CD4-positive, CD25-positive, alpha-beta regulatory T cell (primary cell): Measurements from ENCODE around the gene PFDN4. TPM values are rescaled to one million over a fixed set of nuclear protein-coding genes. Genes with fewer than 3 reads are reported as not detected.

Experiments used
- ATAC-seq, 2 donors: fragments of 150-1000 bp; cut with Tn5 transposase; one replicate each; pipeline ENCODE4 v1.10.0; 2021; ENCODE audit warnings: low read depth in 2 of 2, moderate number of reproducible peaks in 2 of 2, moderate library complexity in 1 of 2
- DNase-seq, 3 donors: peaks; one replicate each; pipeline versions ENCODE4 v3.0.0 to v3.0.0-alpha.2; 2012 to 2022; ENCODE audit warnings: mixed read lengths in 1 of 3
- H3K27ac ChIP-seq: one replicate; pipeline ENCODE4 v1.7.0; 2013; ENCODE audit warnings: mild to moderate bottlenecking, low read length; ENCODE audit not compliant: insufficient read depth, poor library complexity, severe bottlenecking
- H3K27me3 ChIP-seq: one replicate; pipeline ENCODE4 v1.7.0; 2013; ENCODE audit warnings: low read length; ENCODE audit not compliant: control insufficient read depth, insufficient read depth
- H3K36me3 ChIP-seq: one replicate; pipeline ENCODE4 v1.7.0; 2013; ENCODE audit warnings: mild to moderate bottlenecking, low read length, moderate library complexity; ENCODE audit not compliant: control insufficient read depth, insufficient read depth
- H3K4me1 ChIP-seq: 2 replicates; pipeline ENCODE4 v1.7.0; 2013; ENCODE audit warnings: mild to moderate bottlenecking, low read length; ENCODE audit not compliant: insufficient read depth, control insufficient read depth, poor library complexity, severe bottlenecking
- H3K4me3 ChIP-seq: one replicate; pipeline ENCODE4 v1.7.0; 2013; ENCODE audit warnings: low read depth, mild to moderate bottlenecking, low read length, moderate library complexity
- H3K9me3 ChIP-seq, 2 experiments: 1 replicate in 1 of 2; 2 replicates in 1 of 2; pipeline ENCODE4 v1.7.0; 2013; ENCODE audit warnings: low read length in 2 of 2, mild to moderate bottlenecking in 1 of 2, moderate library complexity in 1 of 2; ENCODE audit not compliant: control insufficient read depth in 2 of 2
- H3K27ac Mint-ChIP-seq, 3 donors: one replicate each; pipeline ENCODE4 v1.8.0; 2020 to 2022; ENCODE audit warnings: mild to moderate bottlenecking in 3 of 3, mixed read lengths in 3 of 3, moderate library complexity in 2 of 3
- H3K27me3 Mint-ChIP-seq: one replicate; pipeline ENCODE4 v1.8.0; 2022; ENCODE audit warnings: mild to moderate bottlenecking, mixed read lengths
- H3K36me3 Mint-ChIP-seq: one replicate; pipeline ENCODE4 v1.8.0; 2020; ENCODE audit warnings: mixed read lengths
- H3K4me1 Mint-ChIP-seq, 4 donors: one replicate each; pipeline ENCODE4 v1.8.0; 2020 to 2022; ENCODE audit warnings: mixed read lengths in 4 of 4, mild to moderate bottlenecking in 1 of 4
- H3K4me3 Mint-ChIP-seq, 4 donors: one replicate each; pipeline ENCODE4 v1.8.0; 2020 to 2022; ENCODE audit warnings: mild to moderate bottlenecking in 4 of 4, mixed read lengths in 4 of 4, moderate library complexity in 3 of 4
- H3K9me3 Mint-ChIP-seq, 7 donors: one replicate each; pipeline ENCODE4 v1.8.0; 2020 to 2022; ENCODE audit warnings: mixed read lengths in 7 of 7, mild to moderate bottlenecking in 3 of 7, moderate library complexity in 2 of 7
- polyA plus RNA-seq, 4 donors: library from polyadenylated mRNA; unstranded; fragments of 300-500 nt; fragmentation: Illumina TruSeq; gene quantifications; one replicate each; pipeline ENCODE4 v1.2.3, GENCODE V29; 2021
- total RNA-seq: library from RNA; stranded (reverse); gene quantifications from one replicate; pipeline ENCODE4 v1.2.3, GENCODE V29; 2022

PFDN4 gene
- total and polyA plus RNA-seq, 5 donors from 2014 or later, result 28.6 to 94.6 (median 74.8) TPM

DNA sequence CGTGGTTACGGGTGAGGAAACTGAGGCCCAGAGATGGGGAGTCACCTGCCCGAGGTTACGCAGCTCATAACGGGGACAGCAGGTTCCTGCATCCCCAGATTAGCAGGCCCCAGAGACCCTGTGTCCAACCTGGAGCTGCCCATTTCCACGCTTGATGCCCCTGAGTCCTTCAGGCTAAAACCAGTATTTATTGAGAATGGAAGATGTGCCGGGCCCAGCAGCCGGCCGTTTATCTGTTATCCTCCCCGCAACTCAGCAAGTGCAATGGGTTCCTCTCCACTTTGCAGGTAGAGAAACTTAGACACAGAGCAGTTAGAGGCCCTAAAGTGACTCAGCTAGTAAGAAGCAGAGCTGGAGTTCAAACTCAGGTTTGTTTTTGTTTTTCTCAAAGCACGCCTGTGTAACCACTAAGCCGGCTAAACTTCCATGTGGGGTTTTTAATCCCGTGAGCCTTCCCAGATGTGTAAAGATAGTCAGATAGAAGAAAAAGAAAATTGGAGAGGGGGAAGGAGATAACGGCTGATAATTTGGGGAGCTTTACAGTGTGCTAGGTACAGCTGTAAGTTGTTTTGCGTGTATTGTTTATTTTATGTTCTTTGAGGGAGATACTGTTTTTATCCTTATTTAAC is 775 bp downstream of the PFDN4 start:
- Histone ChIP-seq H3K36me3 (peaks cover 4% of the 10 kb centered on the region), H3K27ac (peak overlapping the region; percentile 87), H3K27me3 (no peaks in the 10 kb centered on the region), H3K4me3 (peak overlapping the region; percentile 87), H3K9me3 (no peaks in the 10 kb centered on the region), H3K4me1 (peaks cover 22% of the 10 kb centered on the region)
- Mint-ChIP-seq H3K27me3 (peaks cover 4% of the 10 kb centered on the region), H3K4me3 (peak overlapping the region; percentile 86 to 99 (median 92)), H3K9me3 (no peaks in the 10 kb centered on the region), H3K27ac (peak overlapping the region; percentile 39 to 95 (median 95)), H3K36me3 (no peaks in the 10 kb centered on the region), H3K4me1 (peaks cover 16 to 55% (median 32%) of the 10 kb centered on the region in 4 donors)
- ATAC-seq (peak in 1 of 2 donors; percentile 22), DNase-seq (peak in 1 of 3 donors; percentile 53)

DNA sequence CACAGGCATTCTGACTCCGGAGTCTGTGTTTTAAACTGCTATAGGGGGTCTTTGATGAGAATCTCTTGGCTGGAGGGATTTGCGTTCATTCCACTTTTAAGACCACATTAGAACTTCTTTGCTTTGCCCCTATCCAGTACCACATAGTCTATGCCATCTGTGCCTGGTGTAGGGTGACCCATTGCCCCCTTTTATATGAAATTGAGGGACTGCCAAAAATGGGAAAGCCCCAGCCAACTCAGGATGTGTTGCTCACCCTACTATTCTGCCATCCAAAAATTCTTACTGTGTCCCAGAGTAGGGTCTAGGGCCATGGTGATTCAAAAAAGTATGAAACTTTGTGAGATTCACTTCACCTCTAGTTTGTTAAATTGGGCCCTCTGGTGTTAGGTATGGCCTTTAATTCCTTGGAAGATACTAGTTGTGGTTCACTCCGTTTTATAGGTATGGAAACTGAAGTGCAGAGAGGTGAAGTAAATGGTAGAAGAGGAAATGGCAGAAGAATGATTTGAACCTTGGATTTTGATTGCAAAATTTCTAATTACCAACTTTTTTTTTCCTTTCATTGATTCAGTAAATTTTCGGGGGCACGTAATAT is 1.4 kb downstream of the PFDN4 start:
- H3K27ac Mint-ChIP-seq, result peak overlapping the region; percentile 7 to 95 (median 39)
- H3K4me3 ChIP-seq, result peak overlapping the region; percentile 87
- no peaks in the 10 kb centered on the region for H3K27me3 ChIP-seq
- H3K9me3 ChIP-seq, result no peaks in the 10 kb centered on the region
- peaks cover 16 to 55% (median 34%) of the 10 kb centered on the region in 4 donors for H3K4me1 Mint-ChIP-seq
- H3K27ac ChIP-seq, result no peak overlapping the region
- H3K4me3 Mint-ChIP-seq, result peak overlapping the region; percentile 86 to 99 (median 92)
- peaks cover 4% of the 10 kb centered on the region for H3K27me3 Mint-ChIP-seq
- H3K36me3 Mint-ChIP-seq, result no peaks in the 10 kb centered on the region
- ATAC-seq (no peak), DNase-seq (no peak)
- peaks cover 22% of the 10 kb centered on the region for H3K4me1 ChIP-seq
- H3K36me3 ChIP-seq, result peaks cover 4% of the 10 kb centered on the region
- no peaks in the 10 kb centered on the region for H3K9me3 Mint-ChIP-seq

DNA sequence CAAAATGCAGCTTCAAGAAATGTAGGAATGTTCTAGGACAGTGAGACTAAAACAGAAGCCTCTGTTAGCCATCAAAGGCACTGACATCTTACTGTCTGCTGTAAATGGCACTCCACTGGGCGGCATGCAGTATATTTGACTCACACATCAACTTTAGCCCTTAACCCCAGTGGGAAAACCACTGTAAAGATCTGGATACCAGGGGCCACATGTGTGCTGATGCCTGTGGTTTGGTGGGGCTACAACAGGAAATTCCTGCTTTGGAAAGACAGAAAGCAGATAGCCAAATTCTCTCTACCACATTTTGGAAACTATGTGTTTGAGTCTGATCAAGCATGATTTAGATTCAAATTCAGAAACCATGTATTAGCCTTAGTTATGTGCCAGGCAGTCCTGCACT is 4.3 kb downstream of the PFDN4 start:
- H3K4me1 ChIP-seq, result peaks cover 22% of the 10 kb centered on the region
- no peaks in the 10 kb centered on the region for H3K27me3 ChIP-seq
- Mint-ChIP-seq H3K4me3 (peak overlapping the region in 1 of 4 donors; percentile 76), H3K9me3 (no peaks in the 10 kb centered on the region), H3K36me3 (peaks cover 9% of the 10 kb centered on the region), H3K4me1 (peaks cover 25 to 63% (median 40%) of the 10 kb centered on the region in 4 donors), H3K27me3 (no peaks in the 10 kb centered on the region), H3K27ac (no peak overlapping the region)
- no peak overlapping the region for H3K4me3 ChIP-seq
- H3K9me3 ChIP-seq, result no peaks in the 10 kb centered on the region
- no peak overlapping the region for H3K27ac ChIP-seq
- no peak for ATAC-seq
- no peak for DNase-seq
- H3K36me3 ChIP-seq, result peaks cover 29% of the 10 kb centered on the region

DNA sequence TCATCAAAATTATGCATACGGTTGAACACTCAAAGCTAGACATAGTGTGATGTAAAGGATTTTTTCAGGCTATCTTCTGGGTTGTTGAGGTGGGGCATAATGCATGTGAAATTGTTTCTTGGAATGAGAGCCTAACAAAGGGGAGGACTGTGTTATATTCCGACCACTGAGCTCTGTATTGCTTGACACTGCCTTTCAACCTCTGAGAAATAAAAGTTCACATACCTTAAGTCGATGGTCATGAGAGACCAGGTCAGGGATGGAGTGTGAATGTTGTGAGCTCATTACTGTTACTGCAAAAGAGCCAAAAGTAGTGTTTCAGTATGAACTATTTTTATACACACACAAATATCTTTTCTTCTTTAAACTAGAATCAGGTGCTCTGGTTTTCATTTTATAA is 5.0 kb downstream of the PFDN4 start:
- no peaks in the 10 kb centered on the region for H3K27me3 Mint-ChIP-seq
- DNase-seq (no peak), ATAC-seq (no peak)
- no peaks in the 10 kb centered on the region for H3K9me3 Mint-ChIP-seq
- peak overlapping the region in 1 of 4 donors; percentile 76 for H3K4me3 Mint-ChIP-seq
- peaks cover 14% of the 10 kb centered on the region for H3K36me3 Mint-ChIP-seq
- Histone ChIP-seq H3K36me3 (peaks cover 35% of the 10 kb centered on the region), H3K4me3 (no peak overlapping the region), H3K27ac (no peak overlapping the region), H3K4me1 (peaks cover 16% of the 10 kb centered on the region), H3K9me3 (no peaks in the 10 kb centered on the region), H3K27me3 (no peaks in the 10 kb centered on the region)
- H3K27ac Mint-ChIP-seq, result no peak overlapping the region
- peaks cover 25 to 61% (median 42%) of the 10 kb centered on the region in 4 donors for H3K4me1 Mint-ChIP-seq

DNA sequence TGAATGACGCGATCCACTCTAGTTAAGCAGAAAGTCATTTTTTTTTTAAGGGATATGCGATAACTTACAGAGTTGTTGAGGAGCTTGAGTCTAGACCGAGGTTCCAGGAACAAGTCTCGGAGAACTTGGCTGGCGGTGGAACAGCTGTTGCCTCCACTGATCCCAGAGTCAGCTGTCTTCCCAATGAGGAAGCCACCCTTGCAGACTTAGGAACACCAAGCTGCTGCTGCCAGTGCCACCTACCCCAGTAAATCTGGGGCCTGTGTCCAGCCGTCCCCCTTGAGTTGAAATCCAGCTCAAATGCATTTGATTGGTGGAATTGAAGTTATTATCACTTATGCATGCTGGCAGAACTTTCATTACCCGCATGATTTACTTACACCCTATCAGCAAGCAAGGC is 6.7 kb downstream of the PFDN4 start:
- DNase-seq (no peak), ATAC-seq (no peak)
- Mint-ChIP-seq H3K27ac (no peak overlapping the region), H3K9me3 (no peaks in the 10 kb centered on the region), H3K27me3 (no peaks in the 10 kb centered on the region), H3K4me1 (peaks cover 25 to 51% (median 32%) of the 10 kb centered on the region in 4 donors), H3K36me3 (peaks cover 14% of the 10 kb centered on the region), H3K4me3 (no peak overlapping the region)
- Histone ChIP-seq H3K27ac (no peak overlapping the region), H3K4me1 (peaks cover 4% of the 10 kb centered on the region), H3K36me3 (peaks cover 36% of the 10 kb centered on the region), H3K4me3 (no peak overlapping the region), H3K9me3 (no peaks in the 10 kb centered on the region), H3K27me3 (no peaks in the 10 kb centered on the region)

DNA sequence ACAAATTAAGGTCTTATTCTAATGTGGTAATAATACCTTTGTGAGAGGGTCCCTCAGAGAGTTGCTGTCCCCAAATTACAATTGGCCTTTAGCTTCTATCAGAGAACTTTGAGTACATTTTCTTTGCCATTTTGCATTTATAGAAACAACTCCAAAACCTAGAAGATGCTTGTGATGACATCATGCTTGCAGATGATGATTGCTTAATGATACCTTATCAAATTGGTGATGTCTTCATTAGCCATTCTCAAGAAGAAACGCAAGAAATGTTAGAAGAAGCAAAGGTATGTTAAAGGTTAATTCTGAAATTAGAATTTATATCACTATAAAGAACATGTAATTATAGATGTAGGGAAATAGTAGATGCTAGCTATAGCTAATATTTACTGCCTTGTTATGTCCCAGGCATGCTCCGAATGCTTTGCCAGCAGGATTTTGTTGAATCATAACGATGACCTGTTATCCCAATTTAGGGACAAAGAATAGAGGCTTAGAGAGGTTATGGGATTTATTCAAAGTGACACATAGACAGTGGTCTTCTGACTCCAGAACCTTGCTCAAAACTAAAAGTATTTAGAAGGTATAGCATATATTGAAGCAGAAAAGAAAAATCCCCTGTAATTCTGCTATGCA is 7.4 kb downstream of the PFDN4 start:
- H3K27ac ChIP-seq, result no peak overlapping the region
- H3K4me1 Mint-ChIP-seq, result peaks cover 20 to 43% (median 25%) of the 10 kb centered on the region in 4 donors
- H3K27me3 ChIP-seq, result no peaks in the 10 kb centered on the region
- H3K9me3 ChIP-seq, result no peaks in the 10 kb centered on the region
- H3K4me1 ChIP-seq, result no peaks in the 10 kb centered on the region
- no peak overlapping the region for H3K4me3 Mint-ChIP-seq
- peaks cover 14% of the 10 kb centered on the region for H3K36me3 Mint-ChIP-seq
- H3K9me3 Mint-ChIP-seq, result no peaks in the 10 kb centered on the region
- ATAC-seq (no peak), DNase-seq (no peak)
- H3K27me3 Mint-ChIP-seq, result no peaks in the 10 kb centered on the region
- no peak overlapping the region for H3K4me3 ChIP-seq
- H3K27ac Mint-ChIP-seq, result peak overlapping the region in 1 of 3 donors; percentile 1
- peaks cover 39% of the 10 kb centered on the region for H3K36me3 ChIP-seq

DNA sequence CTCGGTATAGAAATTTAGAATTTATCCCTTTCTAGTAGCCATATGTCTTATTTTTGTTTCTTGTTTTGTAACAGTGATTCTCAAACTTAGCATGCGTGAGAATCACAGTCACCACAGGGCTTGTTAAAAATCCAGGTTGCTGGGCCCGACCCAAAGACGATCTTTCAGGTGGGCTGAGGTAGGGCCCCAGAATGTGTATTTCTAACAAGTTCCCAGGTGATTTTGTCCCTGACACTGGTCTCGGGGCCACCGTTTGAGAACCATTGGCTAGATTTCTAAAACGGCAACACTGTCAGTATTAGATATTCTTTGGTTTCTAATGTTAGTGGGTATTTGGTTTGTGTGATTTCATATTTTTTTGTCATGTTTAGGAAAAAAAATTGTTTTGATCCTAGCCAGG is 9.9 kb downstream of the PFDN4 start:
- no peak overlapping the region for H3K27ac ChIP-seq
- Mint-ChIP-seq H3K4me3 (no peak overlapping the region), H3K9me3 (no peaks in the 10 kb centered on the region), H3K36me3 (peaks cover 14% of the 10 kb centered on the region), H3K4me1 (peaks cover 16 to 40% (median 23%) of the 10 kb centered on the region in 4 donors), H3K27ac (peak overlapping the region in 1 of 3 donors; percentile 48), H3K27me3 (no peaks in the 10 kb centered on the region)
- H3K4me1 ChIP-seq, result peaks cover 13% of the 10 kb centered on the region
- no peak overlapping the region for H3K4me3 ChIP-seq
- H3K27me3 ChIP-seq, result no peaks in the 10 kb centered on the region
- H3K36me3 ChIP-seq, result peaks cover 39% of the 10 kb centered on the region
- ATAC-seq (no peak), DNase-seq (no peak)
- no peaks in the 10 kb centered on the region for H3K9me3 ChIP-seq
